HEK293 (cell line): ENCODE results near the gene ZNF492.

Experiments
- CTCF ChIA-PET: fragments of 350-600 bp; formaldehyde crosslinking; extraction: SDS; loops from one replicate; lab custom pipeline; 2021; ENCODE audit warnings: antibody characterized with exemption; lab: Yijun Ruan, JAX
- POLR2A ChIA-PET: fragments of 300-600 bp; formaldehyde crosslinking; extraction: SDS; loops from one replicate; lab custom pipeline; 2020; ENCODE audit warnings: antibody characterized with exemption, inconsistent platforms; lab: Yijun Ruan, JAX
- H3K27ac ChIP-seq: fragments of 200-500 bp; sonication (Bioruptor generic); 2 replicates; pipeline ENCODE4 v1.5.1; 2014; ENCODE audit warnings: low read depth, low read length, control low read depth, inconsistent platforms; ENCODE audit errors: extremely low read depth
- H3K36me3 ChIP-seq, 2 experiments: fragments of 200-500 bp in 1 of 2; sonication (Bioruptor generic) in 1 of 2; 1 replicate in 1 of 2; 2 replicates in 1 of 2; pipeline ENCODE4 v1.5.1; 2014 to 2017; ENCODE audit warnings: inconsistent platforms in 2 of 2, low read length in 2 of 2; ENCODE audit not compliant: control insufficient read depth in 2 of 2, insufficient read depth in 1 of 2
- H3K4me1 ChIP-seq: fragments of 200-500 bp; sonication (Bioruptor generic); 2 replicates; pipeline ENCODE4 v1.5.1; 2014; ENCODE audit warnings: mild to moderate bottlenecking, low read length, inconsistent platforms; ENCODE audit not compliant: control insufficient read depth, insufficient read depth
- H3K4me3 ChIP-seq: 2 replicates; pipeline ENCODE4 v1.5.1; 2011; ENCODE audit warnings: low read depth, mild to moderate bottlenecking, control low read depth, low read length, moderate library complexity
- H3K9me3 ChIP-seq: fragments of 200-500 bp; sonication (Bioruptor generic); 2 replicates; pipeline ENCODE4 v1.5.1; 2014; ENCODE audit warnings: low read depth, low read length, inconsistent platforms; ENCODE audit not compliant: control insufficient read depth, insufficient read depth
- CTCF ChIP-seq: fragments of 450-650 bp; formaldehyde crosslinking; IDR thresholded peaks from 2 replicates; pipeline ENCODE4 v1.5.1; 2016; ENCODE audit warnings: missing biosample characterization, missing genetic modification characterization
- KLF16 ChIP-seq: fragments of 450-650 bp; formaldehyde crosslinking; IDR thresholded peaks from 2 replicates; pipeline ENCODE4 v1.5.1; 2017; ENCODE audit warnings: missing biosample characterization, missing genetic modification characterization
- KLF7 ChIP-seq: fragments of 450-650 bp; formaldehyde crosslinking; IDR thresholded peaks from 2 replicates; pipeline ENCODE4 v1.5.1; 2016; ENCODE audit warnings: missing biosample characterization, missing genetic modification characterization, borderline replicate concordance
- OVOL3 ChIP-seq: fragments of 450-650 bp; formaldehyde crosslinking; IDR thresholded peaks from 2 replicates; pipeline ENCODE4 v1.5.1; 2016; ENCODE audit warnings: missing biosample characterization, missing genetic modification characterization
- PRDM4 ChIP-seq: fragments of 450-650 bp; formaldehyde crosslinking; IDR thresholded peaks from 2 replicates; pipeline ENCODE4 v1.5.1; 2017; ENCODE audit warnings: missing biosample characterization, missing genetic modification characterization
- ZFP69B ChIP-seq: fragments of 450-650 bp; formaldehyde crosslinking; IDR thresholded peaks from 2 replicates; pipeline ENCODE4 v1.5.1; 2016; ENCODE audit warnings: missing biosample characterization, missing genetic modification characterization
- ZNF140 ChIP-seq: fragments of 450-650 bp; formaldehyde crosslinking; IDR thresholded peaks from 2 replicates; pipeline ENCODE4 v1.5.1; 2016; ENCODE audit warnings: missing biosample characterization, missing genetic modification characterization
- ZNF146 ChIP-seq: fragments of 450-650 bp; formaldehyde crosslinking; IDR thresholded peaks from 2 replicates; pipeline ENCODE4 v1.5.1; 2016; ENCODE audit warnings: missing biosample characterization, missing genetic modification characterization
- ZNF155 ChIP-seq: fragments of 450-650 bp; formaldehyde crosslinking; IDR thresholded peaks from 2 replicates; pipeline ENCODE4 v1.5.1; 2016; ENCODE audit warnings: missing biosample characterization, missing genetic modification characterization
- ZNF19 ChIP-seq: fragments of 450-650 bp; formaldehyde crosslinking; IDR thresholded peaks from 2 replicates; pipeline ENCODE4; 2016; ENCODE audit warnings: missing biosample characterization, missing genetic modification characterization, low read depth
- ZNF24 ChIP-seq: fragments of 450-650 bp; formaldehyde crosslinking; IDR thresholded peaks from 2 replicates; pipeline ENCODE4 v1.5.1; 2016; ENCODE audit warnings: missing biosample characterization, missing genetic modification characterization
- ZNF362 ChIP-seq: fragments of 450-650 bp; formaldehyde crosslinking; IDR thresholded peaks from 2 replicates; pipeline ENCODE4 v1.5.1; 2016; ENCODE audit warnings: missing biosample characterization, missing genetic modification characterization
- ZNF549 ChIP-seq: fragments of 450-650 bp; IDR thresholded peaks from 2 replicates; pipeline ENCODE4 v1.5.1; 2018; ENCODE audit warnings: missing biosample characterization, missing genetic modification characterization, mild to moderate bottlenecking, inconsistent platforms, moderate library complexity
- ZNF558 ChIP-seq: fragments of 450-650 bp; formaldehyde crosslinking; IDR thresholded peaks from 2 replicates; pipeline ENCODE4 v1.5.1; 2016; ENCODE audit warnings: missing biosample characterization, missing genetic modification characterization
- ZNF660 ChIP-seq: fragments of 450-650 bp; IDR thresholded peaks from 2 replicates; pipeline ENCODE4 v1.5.1; 2018; ENCODE audit warnings: missing biosample characterization, mild to moderate bottlenecking, missing genetic modification characterization
- ZSCAN16 ChIP-seq: fragments of 450-650 bp; formaldehyde crosslinking; IDR thresholded peaks from 2 replicates; pipeline ENCODE4 v1.5.1; 2016; ENCODE audit warnings: missing biosample characterization, missing genetic modification characterization
- ZSCAN18 ChIP-seq: fragments of 450-650 bp; formaldehyde crosslinking; IDR thresholded peaks from 2 replicates; pipeline ENCODE4 v1.5.1; 2016; ENCODE audit warnings: missing biosample characterization, missing genetic modification characterization
- TF ChIP-seq, protein P1 (sequence below): fragments of 450-650 bp; IDR thresholded peaks from 2 replicates; pipeline ENCODE4 v1.5.1; 2018; ENCODE audit warnings: missing biosample characterization, missing genetic modification characterization
- TF ChIP-seq, protein P2 (sequence below): sonication (generic); formaldehyde crosslinking; IDR thresholded peaks from 2 replicates; pipeline ENCODE4 v1.8.1; 2022; ENCODE audit warnings: mild to moderate bottlenecking, moderate library complexity, missing genetic modification reagents

Gene ZNF492

DNA sequence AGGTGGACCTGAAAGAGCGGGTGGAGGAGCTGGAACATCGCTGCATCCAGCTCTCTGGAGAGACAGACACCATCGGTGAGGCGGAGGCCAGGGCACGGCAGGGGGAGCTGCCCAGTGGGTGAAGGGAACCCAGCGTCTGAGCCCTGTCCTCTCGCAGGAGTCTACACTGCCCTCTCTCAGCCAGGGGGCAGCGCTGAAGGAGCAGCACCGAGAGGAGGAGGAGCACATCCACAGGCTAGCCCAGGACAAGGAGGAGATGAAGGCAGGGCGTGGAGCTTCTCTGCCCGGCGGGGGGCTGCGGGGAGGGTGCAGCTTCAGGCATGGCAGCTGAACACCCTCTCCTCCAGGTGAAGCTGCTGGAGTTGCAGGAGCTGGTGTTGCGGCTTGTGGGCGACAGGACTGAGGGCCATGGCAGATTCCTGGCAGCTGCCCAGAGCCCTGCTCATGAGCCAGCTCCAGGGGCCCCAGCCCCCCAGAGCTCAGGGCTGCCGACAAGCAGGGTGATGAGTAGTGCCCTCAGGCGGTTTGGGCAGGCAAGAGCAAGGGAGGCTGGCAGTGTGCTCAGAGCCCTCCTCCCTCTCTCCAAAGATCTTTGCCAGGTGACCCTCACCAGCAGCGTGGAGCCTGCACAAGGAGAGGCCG is 31.4 kb upstream of the ZNF492 start:
- ChIA-PET CTCF (no interaction called here), POLR2A (no interaction called here)
- Histone ChIP-seq H3K4me1 (no peaks in the 10 kb centered on the region), H3K4me3 (no peak overlapping the region)
- no peak for TF ChIP-seq ZNF155 (tag by site-specific recombination)
- TF ChIP-seq ZNF660, result no peak
- TF ChIP-seq KLF7 (tag by site-specific recombination), result no peak
- TF ChIP-seq ZSCAN16 (tag by site-specific recombination), result no peak
- TF ChIP-seq ZNF140, result no peak
- TF ChIP-seq ZNF24 (tag by site-specific recombination), result no peak
- TF ChIP-seq ZNF549 (tag by site-specific recombination), result no peak
- TF ChIP-seq ZNF362 (tag by site-specific recombination), result no peak
- TF ChIP-seq ZNF146 (tag by site-specific recombination), result no peak
- no peak for TF ChIP-seq ZFP69B (tag by site-specific recombination)
- TF ChIP-seq PRDM4 (tag by site-specific recombination), result no peak
- no peak for TF ChIP-seq ZNF558 (tag by site-specific recombination)
- TF ChIP-seq KLF16 (tag by site-specific recombination), result no peak
- TF ChIP-seq, protein P1, sequence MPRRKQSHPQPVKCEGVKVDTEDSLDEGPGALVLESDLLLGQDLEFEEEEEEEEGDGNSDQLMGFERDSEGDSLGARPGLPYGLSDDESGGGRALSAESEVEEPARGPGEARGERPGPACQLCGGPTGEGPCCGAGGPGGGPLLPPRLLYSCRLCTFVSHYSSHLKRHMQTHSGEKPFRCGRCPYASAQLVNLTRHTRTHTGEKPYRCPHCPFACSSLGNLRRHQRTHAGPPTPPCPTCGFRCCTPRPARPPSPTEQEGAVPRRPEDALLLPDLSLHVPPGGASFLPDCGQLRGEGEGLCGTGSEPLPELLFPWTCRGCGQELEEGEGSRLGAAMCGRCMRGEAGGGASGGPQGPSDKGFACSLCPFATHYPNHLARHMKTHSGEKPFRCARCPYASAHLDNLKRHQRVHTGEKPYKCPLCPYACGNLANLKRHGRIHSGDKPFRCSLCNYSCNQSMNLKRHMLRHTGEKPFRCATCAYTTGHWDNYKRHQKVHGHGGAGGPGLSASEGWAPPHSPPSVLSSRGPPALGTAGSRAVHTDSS (tag by site-specific recombination), result no peak
- TF ChIP-seq CTCF (tag by site-specific recombination), result no peak
- TF ChIP-seq OVOL3 (tag by site-specific recombination), result no peak
- TF ChIP-seq, protein P2, sequence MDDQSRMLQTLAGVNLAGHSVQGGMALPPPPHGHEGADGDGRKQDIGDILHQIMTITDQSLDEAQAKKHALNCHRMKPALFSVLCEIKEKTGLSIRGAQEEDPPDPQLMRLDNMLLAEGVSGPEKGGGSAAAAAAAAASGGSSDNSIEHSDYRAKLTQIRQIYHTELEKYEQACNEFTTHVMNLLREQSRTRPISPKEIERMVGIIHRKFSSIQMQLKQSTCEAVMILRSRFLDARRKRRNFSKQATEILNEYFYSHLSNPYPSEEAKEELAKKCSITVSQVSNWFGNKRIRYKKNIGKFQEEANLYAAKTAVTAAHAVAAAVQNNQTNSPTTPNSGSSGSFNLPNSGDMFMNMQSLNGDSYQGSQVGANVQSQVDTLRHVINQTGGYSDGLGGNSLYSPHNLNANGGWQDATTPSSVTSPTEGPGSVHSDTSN (CRISPR knock-in tag), result no peak
- no peak for TF ChIP-seq ZNF19 (tag by site-specific recombination)
- no peak for TF ChIP-seq ZSCAN18 (tag by site-specific recombination)
- TF ChIP-seq, all 188 proteins: peak for 0
- no peaks in the 10 kb centered on the region for H3K36me3 ChIP-seq
- no peaks in the 10 kb centered on the region for H3K9me3 ChIP-seq
- H3K27ac ChIP-seq, result no peak overlapping the region
